WTC11 (cell line): ENCODE data around the gene FBXW4. TPM values are rescaled to one million over a fixed set of nuclear protein-coding genes. Genes with fewer than 3 reads are reported as not detected.

ENCODE experiments used
- ATAC-seq: fragments of 200-7000 bp; cut with Tn5 transposase; 2 replicates; pipeline ENCODE4 v1.10.0; 2021; ENCODE audit warnings: mild to moderate bottlenecking, moderate library complexity
- CTCF ChIA-PET: fragments of 300-600 bp; sonication (Branson Sonifier 250); formaldehyde crosslinking; loops from one replicate; lab custom pipeline; 2021; ENCODE audit warnings: antibody characterized with exemption; lab: Charles Lee
- POLR2A ChIA-PET: fragments of 350-600 bp; sonication (Branson Sonifier 250); formaldehyde crosslinking; loops from one replicate; lab custom pipeline; 2021; ENCODE audit warnings: antibody characterized with exemption; lab: Charles Lee
- DNase-seq: peaks from one replicate; pipeline ENCODE4 v3.0.0; 2021; ENCODE audit warnings: low spot score
- H3K27ac Mint-ChIP-seq: 2 replicates; pipeline ENCODE4 v1.8.0; 2021; ENCODE audit warnings: mixed read lengths
- H3K27me3 Mint-ChIP-seq: 2 replicates; pipeline ENCODE4 v1.8.0; 2021; ENCODE audit warnings: low read depth, mild to moderate bottlenecking, moderate library complexity, mixed read lengths
- H3K36me3 Mint-ChIP-seq: 2 replicates; pipeline ENCODE4 v1.8.0; 2021; ENCODE audit warnings: mixed read lengths
- H3K4me1 Mint-ChIP-seq: 2 replicates; pipeline ENCODE4 v1.8.0; 2022; ENCODE audit warnings: mixed read lengths
- H3K4me3 Mint-ChIP-seq: 2 replicates; pipeline ENCODE4 v1.8.0; 2021; ENCODE audit warnings: mild to moderate bottlenecking, moderate library complexity, mixed read lengths
- H3K9me3 Mint-ChIP-seq: 2 replicates; pipeline ENCODE4 v1.8.0; 2021; ENCODE audit warnings: mixed read lengths
- CREB1 ChIP-seq: sonication (generic); formaldehyde crosslinking; IDR thresholded peaks from 2 replicates; pipeline ENCODE4 v1.8.0; 2023; ENCODE audit warnings: mild to moderate bottlenecking, missing genetic modification reagents
- ELF4 ChIP-seq: sonication (generic); formaldehyde crosslinking; IDR thresholded peaks from 2 replicates; pipeline ENCODE4 v1.8.1; 2022; ENCODE audit warnings: low read depth, mild to moderate bottlenecking, moderate library complexity, missing genetic modification reagents
- ESRRA ChIP-seq: sonication (generic); formaldehyde crosslinking; IDR thresholded peaks from 2 replicates; pipeline ENCODE4 v1.8.1; 2022; ENCODE audit warnings: mild to moderate bottlenecking, missing genetic modification reagents, borderline replicate concordance
- FOXP1 ChIP-seq: sonication (generic); formaldehyde crosslinking; IDR thresholded peaks from 2 replicates; pipeline ENCODE4 v1.8.0; 2022; ENCODE audit warnings: missing genetic modification reagents, mild to moderate bottlenecking, moderate library complexity, borderline replicate concordance
- GABPB1 ChIP-seq: sonication (generic); formaldehyde crosslinking; IDR thresholded peaks from 2 replicates; pipeline ENCODE4 v1.8.1; 2023; ENCODE audit warnings: mild to moderate bottlenecking, missing genetic modification reagents
- NFE2L1 ChIP-seq: sonication (generic); formaldehyde crosslinking; IDR thresholded peaks from 2 replicates; pipeline ENCODE4 v1.8.1; 2023; ENCODE audit warnings: missing genetic modification reagents
- NFYB ChIP-seq: sonication (generic); formaldehyde crosslinking; conservative IDR thresholded peaks from 2 replicates; pipeline ENCODE4 v1.8.0; 2022; ENCODE audit warnings: low read depth, missing genetic modification reagents
- SP1 ChIP-seq: sonication (generic); formaldehyde crosslinking; conservative IDR thresholded peaks from 2 replicates; pipeline ENCODE4 v1.8.1; 2022; ENCODE audit warnings: missing genetic modification reagents
- TP53 ChIP-seq: sonication (generic); formaldehyde crosslinking; IDR thresholded peaks from 2 replicates; pipeline ENCODE4 v1.8.1; 2023; ENCODE audit warnings: mild to moderate bottlenecking, missing genetic modification reagents
- ZBTB21 ChIP-seq: sonication (generic); formaldehyde crosslinking; IDR thresholded peaks from 2 replicates; pipeline ENCODE4 v1.8.1; 2023; ENCODE audit warnings: mild to moderate bottlenecking, missing genetic modification reagents, borderline replicate concordance
- ZNF121 ChIP-seq: sonication (generic); formaldehyde crosslinking; IDR thresholded peaks from 2 replicates; pipeline ENCODE4 v1.8.0; 2023; ENCODE audit warnings: missing genetic modification reagents
- ZNF317 ChIP-seq: sonication (generic); formaldehyde crosslinking; IDR thresholded peaks from 2 replicates; pipeline ENCODE4 v1.8.1; 2023; ENCODE audit warnings: low read depth, mild to moderate bottlenecking, moderate library complexity, missing genetic modification reagents, borderline replicate concordance
- ZNF423 ChIP-seq: fragments of 250-450 bp; sonication (Bioruptor Pico); IDR thresholded peaks from 2 replicates; pipeline ENCODE4 v2.1.2; 2022; ENCODE audit warnings: mild to moderate bottlenecking, moderate library complexity
- total RNA-seq: library from RNA; stranded (reverse); gene quantifications from 3 replicates; pipeline ENCODE4 v1.2.3, GENCODE V29; 2021
- TF ChIP-seq, protein P1 (sequence below): sonication (generic); formaldehyde crosslinking; IDR thresholded peaks from 2 replicates; pipeline ENCODE4 v1.8.1; 2023; ENCODE audit warnings: mild to moderate bottlenecking, missing genetic modification reagents
- TF ChIP-seq, protein P2 (sequence below): sonication (generic); formaldehyde crosslinking; IDR thresholded peaks from 2 replicates; pipeline ENCODE4 v1.8.0; 2023; ENCODE audit warnings: missing genetic modification reagents
- TF ChIP-seq, protein P3 (sequence below): sonication (generic); formaldehyde crosslinking; IDR thresholded peaks from 2 replicates; pipeline ENCODE4 v1.8.1; 2023; ENCODE audit warnings: mild to moderate bottlenecking, missing genetic modification reagents, moderate library complexity
- TF ChIP-seq, protein P4 (sequence below): sonication (generic); formaldehyde crosslinking; IDR thresholded peaks from 2 replicates; pipeline ENCODE4 v1.8.1; 2022; ENCODE audit warnings: low read depth, missing genetic modification reagents, borderline replicate concordance

The FBXW4 gene
- total RNA-seq, 1 experiment from 2014 or later, result 45.3 TPM

DNA sequence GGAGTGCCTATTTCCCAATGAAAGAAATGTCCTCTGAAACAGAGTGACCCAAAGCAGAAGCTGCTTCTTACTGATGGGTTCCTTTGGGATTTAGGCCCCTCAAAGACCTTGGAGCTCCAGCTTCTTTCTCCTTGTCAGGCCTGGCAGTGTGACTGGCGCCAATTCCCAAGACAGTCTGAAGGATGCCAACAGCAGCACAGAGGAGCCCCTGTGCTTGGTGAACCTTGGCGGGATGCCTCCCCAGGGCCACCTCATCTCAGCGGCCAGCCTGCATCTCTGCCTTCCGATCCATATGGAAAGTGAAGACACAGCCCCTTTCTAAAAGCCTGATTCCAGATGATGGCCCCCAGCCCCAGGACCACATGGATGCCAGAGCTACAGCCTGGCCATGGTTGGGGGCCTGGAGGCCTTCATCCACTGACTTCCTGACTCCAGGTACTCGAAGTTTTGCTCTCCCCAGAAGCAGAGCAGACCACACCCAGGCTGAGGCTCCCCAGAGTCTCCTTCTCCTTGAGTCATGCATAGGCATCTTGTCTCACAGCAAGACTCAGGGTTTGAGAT is 45.4 kb downstream of the FBXW4 start:
- H3K4me3 Mint-ChIP-seq, result no peak overlapping the region
- H3K9me3 Mint-ChIP-seq, result no peaks in the 10 kb centered on the region
- no peaks in the 10 kb centered on the region for H3K27me3 Mint-ChIP-seq
- peaks cover 12% of the 10 kb centered on the region; the same call in 1 of the 2 replicates for H3K36me3 Mint-ChIP-seq
- TF ChIP-seq TP53 (CRISPR knock-in tag), result no peak
- no peak for TF ChIP-seq FOXP1 (CRISPR knock-in tag)
- no peak for TF ChIP-seq NFE2L1 (CRISPR knock-in tag)
- TF ChIP-seq ZBTB21 (CRISPR knock-in tag), result no peak
- no peak for TF ChIP-seq GABPB1 (CRISPR knock-in tag)
- no peak for TF ChIP-seq ESRRA (CRISPR knock-in tag)
- TF ChIP-seq, protein P1, sequence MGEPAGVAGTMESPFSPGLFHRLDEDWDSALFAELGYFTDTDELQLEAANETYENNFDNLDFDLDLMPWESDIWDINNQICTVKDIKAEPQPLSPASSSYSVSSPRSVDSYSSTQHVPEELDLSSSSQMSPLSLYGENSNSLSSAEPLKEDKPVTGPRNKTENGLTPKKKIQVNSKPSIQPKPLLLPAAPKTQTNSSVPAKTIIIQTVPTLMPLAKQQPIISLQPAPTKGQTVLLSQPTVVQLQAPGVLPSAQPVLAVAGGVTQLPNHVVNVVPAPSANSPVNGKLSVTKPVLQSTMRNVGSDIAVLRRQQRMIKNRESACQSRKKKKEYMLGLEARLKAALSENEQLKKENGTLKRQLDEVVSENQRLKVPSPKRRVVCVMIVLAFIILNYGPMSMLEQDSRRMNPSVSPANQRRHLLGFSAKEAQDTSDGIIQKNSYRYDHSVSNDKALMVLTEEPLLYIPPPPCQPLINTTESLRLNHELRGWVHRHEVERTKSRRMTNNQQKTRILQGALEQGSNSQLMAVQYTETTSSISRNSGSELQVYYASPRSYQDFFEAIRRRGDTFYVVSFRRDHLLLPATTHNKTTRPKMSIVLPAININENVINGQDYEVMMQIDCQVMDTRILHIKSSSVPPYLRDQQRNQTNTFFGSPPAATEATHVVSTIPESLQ (CRISPR knock-in tag), result no peak
- no peak for TF ChIP-seq CREB1 (CRISPR knock-in tag)
- ChIA-PET CTCF (interaction anchor here (1.7 kb wide), 1 partner anchor 114 kb away, joined by 4 read pairs; no protein-coding TSS in a partner anchor), POLR2A (interaction anchor here (0.7 kb wide), 1 partner anchor 44 kb away, joined by 3 read pairs; no protein-coding TSS in a partner anchor)
- H3K4me1 Mint-ChIP-seq, result peaks cover 23% of the 10 kb centered on the region
- ATAC-seq (no peak), DNase-seq (no peak)
- H3K27ac Mint-ChIP-seq, result no peak overlapping the region

DNA sequence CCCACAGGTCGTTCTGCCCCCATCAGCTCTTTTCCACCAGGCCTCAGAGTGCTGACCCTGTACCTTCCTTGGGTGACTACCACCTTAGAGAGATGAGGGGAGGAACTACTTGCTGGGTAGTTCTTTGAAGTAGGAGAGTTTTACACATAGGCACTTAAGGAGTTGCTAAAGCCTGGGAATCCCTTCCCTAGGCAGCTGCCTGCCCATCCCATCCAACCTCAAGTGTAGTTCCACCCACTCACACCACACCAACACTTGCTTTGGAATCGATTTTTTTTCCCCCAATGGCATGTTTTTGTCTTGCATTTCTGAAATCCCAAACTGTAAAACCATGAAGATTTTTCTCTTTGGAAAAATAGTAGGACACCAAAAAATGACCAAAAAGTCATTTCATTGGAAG is 47.7 kb downstream of the FBXW4 start:
- H3K9me3 Mint-ChIP-seq, result no peaks in the 10 kb centered on the region
- H3K4me3 Mint-ChIP-seq, result no peak overlapping the region
- POLR2A ChIA-PET, result no interaction called here
- DNase-seq (no peak), ATAC-seq (no peak)
- H3K36me3 Mint-ChIP-seq, result peaks cover 12% of the 10 kb centered on the region; the same call in 1 of the 2 replicates
- no peak overlapping the region for H3K27ac Mint-ChIP-seq
- CTCF ChIA-PET, result interaction anchor here (2.8 kb wide), 1 partner anchor 45 kb away, joined by 12 read pairs; no protein-coding TSS in a partner anchor
- TF ChIP-seq, protein P2, sequence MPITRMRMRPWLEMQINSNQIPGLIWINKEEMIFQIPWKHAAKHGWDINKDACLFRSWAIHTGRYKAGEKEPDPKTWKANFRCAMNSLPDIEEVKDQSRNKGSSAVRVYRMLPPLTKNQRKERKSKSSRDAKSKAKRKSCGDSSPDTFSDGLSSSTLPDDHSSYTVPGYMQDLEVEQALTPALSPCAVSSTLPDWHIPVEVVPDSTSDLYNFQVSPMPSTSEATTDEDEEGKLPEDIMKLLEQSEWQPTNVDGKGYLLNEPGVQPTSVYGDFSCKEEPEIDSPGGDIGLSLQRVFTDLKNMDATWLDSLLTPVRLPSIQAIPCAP (CRISPR knock-in tag), result no peak
- TF ChIP-seq ELF4 (CRISPR knock-in tag), result no peak
- no peak for TF ChIP-seq SP1 (CRISPR knock-in tag)
- TF ChIP-seq NFYB (CRISPR knock-in tag), result no peak
- no peaks in the 10 kb centered on the region for H3K27me3 Mint-ChIP-seq
- H3K4me1 Mint-ChIP-seq, result peaks cover 46% of the 10 kb centered on the region

DNA sequence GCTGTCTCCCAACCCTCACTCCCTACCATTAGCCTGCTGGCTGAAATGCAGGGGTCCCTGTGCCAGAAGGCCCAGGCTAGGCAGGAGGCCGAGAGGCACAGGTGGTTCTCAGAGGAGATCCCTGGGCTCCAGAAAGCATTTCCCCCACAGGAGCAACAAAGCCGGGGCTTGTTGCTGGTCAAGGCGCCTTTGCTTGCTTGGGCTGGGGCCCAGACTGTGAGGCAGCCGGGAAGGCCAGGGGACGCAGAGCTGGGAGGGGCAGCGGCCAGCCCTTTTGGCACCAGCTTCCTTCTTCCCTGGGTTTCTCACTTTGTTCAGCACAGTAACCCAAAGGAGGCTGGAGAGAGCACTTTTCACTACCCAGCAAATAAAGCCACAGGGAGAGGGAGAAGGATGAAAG is 48.6 kb downstream of the FBXW4 start:
- Mint-ChIP-seq H3K36me3 (peaks cover 12% of the 10 kb centered on the region; the same call in 1 of the 2 replicates), H3K9me3 (no peaks in the 10 kb centered on the region), H3K4me3 (no peak overlapping the region), H3K4me1 (peaks cover 48% of the 10 kb centered on the region), H3K27me3 (no peaks in the 10 kb centered on the region), H3K27ac (no peak overlapping the region)
- ChIA-PET POLR2A (no interaction called here), CTCF (interaction anchor here (2.8 to 3.8 kb wide), 2 partner anchors 44 to 134 kb away, joined by 12 to 19 read pairs; no protein-coding TSS in a partner anchor)
- DNase-seq, result no peak
- TF ChIP-seq, protein P3, sequence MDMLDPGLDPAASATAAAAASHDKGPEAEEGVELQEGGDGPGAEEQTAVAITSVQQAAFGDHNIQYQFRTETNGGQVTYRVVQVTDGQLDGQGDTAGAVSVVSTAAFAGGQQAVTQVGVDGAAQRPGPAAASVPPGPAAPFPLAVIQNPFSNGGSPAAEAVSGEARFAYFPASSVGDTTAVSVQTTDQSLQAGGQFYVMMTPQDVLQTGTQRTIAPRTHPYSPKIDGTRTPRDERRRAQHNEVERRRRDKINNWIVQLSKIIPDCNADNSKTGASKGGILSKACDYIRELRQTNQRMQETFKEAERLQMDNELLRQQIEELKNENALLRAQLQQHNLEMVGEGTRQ, result no peak
- TF ChIP-seq, protein P4, sequence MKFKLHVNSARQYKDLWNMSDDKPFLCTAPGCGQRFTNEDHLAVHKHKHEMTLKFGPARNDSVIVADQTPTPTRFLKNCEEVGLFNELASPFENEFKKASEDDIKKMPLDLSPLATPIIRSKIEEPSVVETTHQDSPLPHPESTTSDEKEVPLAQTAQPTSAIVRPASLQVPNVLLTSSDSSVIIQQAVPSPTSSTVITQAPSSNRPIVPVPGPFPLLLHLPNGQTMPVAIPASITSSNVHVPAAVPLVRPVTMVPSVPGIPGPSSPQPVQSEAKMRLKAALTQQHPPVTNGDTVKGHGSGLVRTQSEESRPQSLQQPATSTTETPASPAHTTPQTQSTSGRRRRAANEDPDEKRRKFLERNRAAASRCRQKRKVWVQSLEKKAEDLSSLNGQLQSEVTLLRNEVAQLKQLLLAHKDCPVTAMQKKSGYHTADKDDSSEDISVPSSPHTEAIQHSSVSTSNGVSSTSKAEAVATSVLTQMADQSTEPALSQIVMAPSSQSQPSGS (CRISPR knock-in tag), result no peak
- TF ChIP-seq ZNF317 (CRISPR knock-in tag) (no peak), ZNF121 (CRISPR knock-in tag) (no peak), ZNF423 (no peak)
- no peak for ATAC-seq
